ENCODE data around the gene RARG.

The RARG gene

GRCh38 chr12:53223389-53224060, 8.5 kb downstream of the RARG start:
- DNase-seq = peak; percentile 49

GRCh38 chr12:53222806-53223261, 9.2 kb downstream of the RARG start:
- DNase-seq = no peak

GRCh38 chr12:53222170-53222721, 9.8 kb downstream of the RARG start:
- peak; percentile 29 for DNase-seq

- DNase-seq = peak; percentile 65
Measured at GRCh38 chr12:53221203-53222080, 10.6 kb downstream of the RARG start.

GRCh38 chr12:53220694-53221202, 11.3 kb downstream of the RARG start:
- peak; percentile 85 for DNase-seq

GRCh38 chr12:53219956-53220693, 11.9 kb downstream of the RARG start:
- peak; percentile 77 for DNase-seq

GRCh38 chr12:53219292-53219955, 12.6 kb downstream of the RARG start:
- DNase-seq = peak; percentile 42

GRCh38 chr12:53218551-53219291, 13.3 kb downstream of the RARG start:
- DNase-seq = no peak

- no peak for DNase-seq
Measured at GRCh38 chr12:53217931-53218307, 14.1 kb downstream of the RARG start.

- DNase-seq = peak; percentile 46
Measured at GRCh38 chr12:53217051-53217930, 14.7 kb downstream of the RARG start.

- DNase-seq = no peak
Measured at GRCh38 chr12:53215497-53215896, 16.5 kb downstream of the RARG start.

GRCh38 chr12:53214687-53215455, 17.1 kb downstream of the RARG start:
- no peak for DNase-seq

- DNase-seq = no peak
Measured at GRCh38 chr12:53214221-53214620, 17.8 kb downstream of the RARG start.

GRCh38 chr12:53213348-53213747, 18.7 kb downstream of the RARG start:
- DNase-seq = peak; percentile 85

- DNase-seq = no peak
Measured at GRCh38 chr12:53212931-53213330, 19.1 kb downstream of the RARG start.

GRCh38 chr12:53211476-53212381, 20.3 kb downstream of the RARG start:
- peak; percentile 37 for DNase-seq

- no peak for DNase-seq
Measured at GRCh38 chr12:53210843-53211242, 21.2 kb downstream of the RARG start.

GRCh38 chr12:53208877-53209463, 23.0 kb downstream of the RARG start:
- peak; percentile 48 for DNase-seq

All from CD4-positive, alpha-beta T cell treated with Interleukin-12 subunit alpha and Interleukin-12 subunit beta, for 1 hour (primary cell).